HG02588 (cell line): ENCODE results near the gene WWTR1.
A peak's percentile ranks its signal among the peaks of the same experiment; 100 is the strongest.

Experiments
- ATAC-seq: cut with Tn5 transposase; IDR thresholded peaks from one replicate; pipeline ENCODE4 v1.9.1; 2021; ENCODE audit warnings: mild to moderate bottlenecking, moderate library complexity; ENCODE audit not compliant: unreplicated experiment

The WWTR1 gene

GRCh38 chr3:149657926-149658743, at the start of gene WWTR1:
WWTR1 (minus strand) TSS chr3:149658025; CDS start chr3:149657306, 719 bp downstream.
- ATAC-seq: peak; percentile 78

- ATAC-seq: no peak
These were observed 49.1 kb upstream of the WWTR1 start for GRCh38 chr3:149706905-149707304.

GRCh38 chr3:149705416-149705815, 47.6 kb upstream of the WWTR1 start:
- no peak for ATAC-seq

- ATAC-seq: no peak
These were observed 45.6 kb upstream of the WWTR1 start for GRCh38 chr3:149703466-149703865.

- no peak for ATAC-seq
These were observed 45.0 kb upstream of the WWTR1 start for GRCh38 chr3:149702691-149703441.

GRCh38 chr3:149701977-149702350, 44.1 kb upstream of the WWTR1 start:
- no peak for ATAC-seq

- no peak for ATAC-seq
These were observed 43.6 kb upstream of the WWTR1 start for GRCh38 chr3:149701206-149701976.

- ATAC-seq: no peak
These were observed 30.4 kb upstream of the WWTR1 start for GRCh38 chr3:149688122-149688757.

GRCh38 chr3:149686996-149687395, 29.2 kb upstream of the WWTR1 start:
- no peak for ATAC-seq

- ATAC-seq: no peak
These were observed 20.6 kb upstream of the WWTR1 start for GRCh38 chr3:149678351-149678950.

- ATAC-seq: no peak
These were observed 15.6 kb upstream of the WWTR1 start for GRCh38 chr3:149673393-149673792.

GRCh38 chr3:149670742-149671492, 13.1 kb upstream of the WWTR1 start:
- ATAC-seq: no peak

- no peak for ATAC-seq
These were observed 9.8 kb upstream of the WWTR1 start for GRCh38 chr3:149667576-149667975.

GRCh38 chr3:149663966-149664365, 6.1 kb upstream of the WWTR1 start:
- ATAC-seq: no peak

- no peak for ATAC-seq
These were observed 4.5 kb upstream of the WWTR1 start for GRCh38 chr3:149662240-149662887.

- no peak for ATAC-seq
These were observed 2.6 kb upstream of the WWTR1 start for GRCh38 chr3:149660462-149660861.

GRCh38 chr3:149658744-149659497, 1.1 kb upstream of the WWTR1 start:
- ATAC-seq: no peak

- peak; percentile 27 for ATAC-seq
These were observed 402 bp downstream of the WWTR1 start for GRCh38 chr3:149657321-149657925.
